D341Med (cell line): ENCODE data around the gene ATOH7.
"Not testable (repeated sequence)": the region's sequence is repeated elsewhere in the genome, so short reads cannot be mapped to it uniquely, and the experiment has no call there.

Experiments used
- DNase-seq: peaks from one replicate; pipeline ENCODE4 v3.0.0; 2012; ENCODE audit warnings: low spot score

Gene ATOH7

DNA sequence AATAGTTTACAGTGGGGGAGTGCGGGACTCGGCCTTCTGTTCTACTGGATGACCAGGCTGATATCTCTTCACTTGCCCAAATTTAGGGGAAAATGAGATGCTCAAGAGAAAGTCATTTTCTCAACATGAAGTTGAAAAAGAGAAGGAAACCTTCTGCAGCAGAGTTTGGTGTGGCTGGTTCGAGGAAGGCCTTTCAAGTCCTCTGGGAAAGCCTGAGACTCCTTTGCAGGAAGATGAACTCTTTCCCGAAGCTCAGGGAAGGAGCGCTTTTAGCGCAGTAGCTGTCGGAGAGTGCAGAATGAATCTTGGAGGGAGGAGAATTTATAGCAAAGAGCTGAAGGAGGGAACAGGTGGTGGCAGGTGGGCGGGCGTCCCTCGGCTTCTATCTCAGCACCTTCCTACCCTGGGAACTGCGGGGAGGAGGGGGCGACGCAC is at the start of gene ATOH7:
Gene ATOH7 (minus strand): TSS at position 297 of the 435 bp plus-strand sequence. CDS start 436 bp downstream, outside the sequence.
- no peak for DNase-seq

DNA sequence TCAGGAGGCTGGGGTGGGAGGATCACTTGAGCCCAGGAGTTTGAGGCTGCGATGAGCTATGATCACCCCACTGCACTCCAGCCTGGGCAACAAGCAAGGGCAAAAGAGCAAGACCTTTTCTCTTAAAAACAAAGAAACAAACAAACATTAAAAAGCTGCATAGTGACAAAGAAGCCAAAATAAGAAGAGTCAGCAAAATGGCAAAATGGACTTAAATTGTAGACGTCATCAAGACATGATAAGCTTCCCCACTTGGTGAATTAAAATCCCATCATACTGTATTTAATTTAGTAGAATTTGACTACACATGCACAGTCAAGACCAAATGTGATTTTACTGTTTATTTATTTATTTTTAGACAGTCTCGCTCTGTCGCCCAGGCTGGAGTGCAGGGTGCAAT is 48.8 kb upstream of the ATOH7 start:
- no peak for DNase-seq

DNA sequence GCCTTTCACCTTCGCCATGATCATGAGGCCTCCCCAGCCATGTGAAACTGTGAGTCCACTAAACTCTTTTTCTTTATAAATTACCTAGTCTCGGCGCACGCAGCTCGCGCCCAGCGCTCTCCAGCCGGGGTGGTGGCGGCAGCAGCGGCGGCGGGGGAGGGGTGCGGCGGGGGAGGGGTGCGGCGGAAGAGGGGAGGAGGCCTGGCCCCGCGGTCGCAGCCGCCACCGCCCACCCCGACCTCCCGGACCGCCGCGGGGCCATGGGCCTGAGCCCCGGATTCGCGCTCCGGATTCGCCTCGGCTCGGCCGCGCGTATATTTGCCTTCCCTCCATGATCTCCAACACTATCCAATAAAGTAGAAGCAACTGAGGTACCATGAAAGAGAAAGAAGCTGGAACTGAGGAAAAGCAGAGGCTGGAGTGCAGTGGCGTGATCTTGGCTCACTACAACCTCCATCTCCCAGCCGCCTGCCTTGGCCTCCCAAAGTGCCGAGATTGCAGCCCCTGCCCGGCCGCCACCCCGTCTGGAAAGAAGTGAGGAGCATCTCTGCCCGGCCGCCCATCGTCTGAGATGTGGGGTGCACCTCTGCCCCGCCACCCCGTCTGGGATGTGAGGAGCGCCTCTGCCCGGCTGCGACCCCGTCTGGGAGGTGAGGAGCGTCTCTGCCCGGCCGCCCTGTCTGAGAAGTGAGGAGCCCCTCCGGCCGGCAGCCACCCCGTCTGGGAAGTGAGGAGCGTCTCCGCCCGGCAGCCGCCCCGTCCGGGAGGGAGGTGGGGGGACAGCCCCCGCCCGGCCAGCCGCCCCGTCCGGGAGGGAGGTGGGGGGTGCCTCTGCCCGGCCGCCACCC is 47.2 kb upstream of the ATOH7 start:
- not testable (repeated sequence) for DNase-seq

- DNase-seq = not testable (repeated sequence)
Observed at GRCh38 chr10:68277814-68278213, 45.9 kb upstream of the ATOH7 start.

DNA sequence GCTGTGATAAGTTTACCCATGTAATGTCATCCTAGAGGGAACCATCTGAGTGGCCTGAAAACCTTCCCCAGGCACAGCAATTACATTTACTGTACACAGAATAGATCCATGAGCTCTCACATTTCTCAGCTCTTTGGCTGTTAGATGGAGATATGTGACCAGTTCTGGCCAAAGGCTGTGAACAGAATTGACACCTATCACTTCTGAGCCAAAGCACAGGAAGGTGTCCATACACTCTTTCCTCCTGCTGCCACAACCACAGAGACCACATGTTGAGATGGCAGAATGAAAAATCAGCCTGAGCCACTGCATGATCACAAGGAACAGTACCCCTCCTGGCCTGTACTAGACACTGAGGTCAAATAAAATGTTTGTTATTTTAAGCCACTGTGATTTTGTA is 44.3 kb upstream of the ATOH7 start:
- DNase-seq = no peak

DNA sequence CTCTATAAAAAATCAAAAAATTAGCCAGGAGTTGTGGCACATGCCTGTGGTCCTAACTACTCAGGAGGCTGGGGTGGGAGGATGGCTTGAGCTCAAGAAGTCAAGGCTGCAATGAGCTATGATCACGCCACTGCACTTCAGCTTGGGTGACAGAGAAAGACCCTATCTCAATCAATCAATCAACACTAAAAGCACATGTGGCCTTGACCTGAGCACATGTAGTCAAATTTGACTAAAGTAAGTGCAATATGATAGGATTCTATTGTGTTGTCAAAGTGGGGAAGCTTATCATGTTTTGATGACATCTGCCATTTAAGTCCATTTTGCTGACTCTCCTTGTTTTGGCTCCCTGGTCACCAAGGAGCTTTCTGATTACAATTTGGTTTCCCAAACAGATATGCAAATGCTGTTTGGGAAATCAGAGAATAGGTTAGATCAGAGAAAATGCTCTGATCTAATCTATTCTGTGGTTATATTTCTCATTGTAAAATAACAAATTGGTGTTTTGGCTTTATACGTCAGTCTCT is 43.8 kb upstream of the ATOH7 start:
- no peak for DNase-seq

- no peak for DNase-seq
Observed at GRCh38 chr10:68272833-68273232, 40.9 kb upstream of the ATOH7 start.

DNA sequence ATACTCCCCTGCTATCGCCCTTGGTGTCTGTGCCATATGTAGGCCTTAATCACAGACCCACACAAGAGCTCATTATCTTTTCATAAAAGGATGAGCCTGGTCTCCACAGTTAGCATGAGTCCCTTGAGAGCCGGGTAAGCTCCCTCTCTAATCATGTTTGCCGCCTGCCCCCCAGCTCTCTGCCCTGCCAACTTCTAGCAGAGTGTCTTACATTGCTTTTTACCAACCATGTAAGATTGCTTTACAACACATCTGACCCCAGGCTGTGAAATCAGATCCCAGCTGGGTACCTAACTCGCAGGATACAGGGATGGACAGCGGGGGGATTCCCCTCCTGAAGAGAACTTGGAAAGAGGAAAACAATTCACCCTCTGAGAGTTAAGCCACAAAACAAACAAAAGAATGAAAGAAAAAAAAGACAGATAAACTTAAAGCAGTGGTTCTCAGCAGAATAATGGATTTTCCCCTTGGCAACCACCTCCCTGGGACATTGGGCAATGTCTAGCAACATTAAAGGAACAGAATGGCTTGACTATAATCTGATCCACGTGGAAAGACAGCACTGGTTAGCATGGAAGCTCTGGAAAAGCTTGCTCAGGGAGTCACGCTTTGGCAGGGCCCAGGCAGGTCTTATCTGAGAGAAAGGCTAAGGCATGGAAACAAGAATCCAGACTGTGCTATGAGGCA is 39.4 kb upstream of the ATOH7 start:
- DNase-seq = peak; percentile 72

DNA sequence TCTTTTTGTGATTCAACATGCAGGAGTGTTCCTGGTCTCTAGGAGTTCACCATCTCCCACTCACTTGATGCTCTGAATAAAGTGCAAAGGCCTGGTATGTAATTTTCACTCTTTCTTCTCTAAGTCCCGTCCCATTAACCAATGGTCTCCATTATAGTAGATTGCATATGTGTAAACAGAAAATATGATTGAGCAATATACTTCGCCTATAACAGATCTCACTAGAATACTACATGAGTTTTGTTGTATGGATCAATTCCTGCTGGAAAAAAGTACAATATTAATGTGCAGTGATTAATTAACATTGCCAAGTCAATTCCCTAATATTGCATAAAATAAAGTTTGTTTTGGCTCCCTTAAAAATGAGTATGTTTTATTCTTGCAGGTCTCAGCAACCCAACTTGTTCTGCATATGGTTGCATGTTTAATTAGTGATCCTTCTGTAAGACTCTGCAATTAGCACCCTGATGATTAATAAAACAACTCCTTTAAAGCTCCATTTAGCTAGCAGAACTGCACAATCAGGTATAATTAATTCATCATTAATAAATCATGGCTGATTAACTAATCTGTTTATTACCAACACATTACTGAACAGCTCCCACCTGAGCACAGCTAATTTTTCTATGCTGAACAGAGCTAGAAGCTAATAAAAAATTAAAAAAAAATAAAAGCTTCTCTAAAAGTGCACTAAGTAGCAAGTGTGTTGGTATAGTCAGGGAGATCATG is 37.8 kb upstream of the ATOH7 start:
- no peak for DNase-seq

DNA sequence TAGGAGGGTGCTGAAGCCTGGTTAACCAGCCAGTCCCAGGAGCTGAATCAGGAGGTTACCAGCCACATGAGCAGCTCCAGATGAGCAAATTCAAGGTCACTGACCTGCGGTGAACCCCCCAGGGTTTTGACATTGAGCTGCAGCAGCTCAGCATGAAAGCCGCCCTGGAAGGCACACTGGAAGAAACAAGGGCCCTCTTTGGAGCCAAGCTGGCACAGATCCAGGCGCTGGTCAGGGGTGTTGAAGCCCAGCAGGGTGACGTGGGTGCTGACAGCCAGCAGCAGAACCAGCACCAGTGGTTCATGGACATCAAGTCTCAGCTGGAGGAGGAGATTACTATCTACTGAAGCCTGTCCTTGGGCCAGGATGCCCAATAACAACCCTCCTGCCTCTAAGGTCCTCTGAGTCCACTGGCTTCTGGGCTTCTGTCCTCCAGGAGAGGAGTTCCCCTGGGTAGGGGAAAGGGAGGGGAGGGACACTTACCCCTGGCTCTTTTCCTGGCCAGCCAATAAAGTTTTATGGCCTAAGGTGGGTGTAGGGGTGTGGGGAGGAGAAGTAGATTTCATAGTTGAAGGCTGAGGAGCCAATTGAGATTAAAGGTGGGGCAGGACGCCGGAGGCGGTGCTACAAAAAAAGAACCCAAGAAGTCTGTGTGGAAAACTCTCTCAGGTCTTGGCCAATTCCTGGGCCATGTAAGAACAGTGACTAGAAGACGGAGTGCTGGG is 29.4 kb upstream of the ATOH7 start:
- DNase-seq = no peak

- no peak for DNase-seq
Observed at GRCh38 chr10:68253346-68253745, 21.4 kb upstream of the ATOH7 start.

DNA sequence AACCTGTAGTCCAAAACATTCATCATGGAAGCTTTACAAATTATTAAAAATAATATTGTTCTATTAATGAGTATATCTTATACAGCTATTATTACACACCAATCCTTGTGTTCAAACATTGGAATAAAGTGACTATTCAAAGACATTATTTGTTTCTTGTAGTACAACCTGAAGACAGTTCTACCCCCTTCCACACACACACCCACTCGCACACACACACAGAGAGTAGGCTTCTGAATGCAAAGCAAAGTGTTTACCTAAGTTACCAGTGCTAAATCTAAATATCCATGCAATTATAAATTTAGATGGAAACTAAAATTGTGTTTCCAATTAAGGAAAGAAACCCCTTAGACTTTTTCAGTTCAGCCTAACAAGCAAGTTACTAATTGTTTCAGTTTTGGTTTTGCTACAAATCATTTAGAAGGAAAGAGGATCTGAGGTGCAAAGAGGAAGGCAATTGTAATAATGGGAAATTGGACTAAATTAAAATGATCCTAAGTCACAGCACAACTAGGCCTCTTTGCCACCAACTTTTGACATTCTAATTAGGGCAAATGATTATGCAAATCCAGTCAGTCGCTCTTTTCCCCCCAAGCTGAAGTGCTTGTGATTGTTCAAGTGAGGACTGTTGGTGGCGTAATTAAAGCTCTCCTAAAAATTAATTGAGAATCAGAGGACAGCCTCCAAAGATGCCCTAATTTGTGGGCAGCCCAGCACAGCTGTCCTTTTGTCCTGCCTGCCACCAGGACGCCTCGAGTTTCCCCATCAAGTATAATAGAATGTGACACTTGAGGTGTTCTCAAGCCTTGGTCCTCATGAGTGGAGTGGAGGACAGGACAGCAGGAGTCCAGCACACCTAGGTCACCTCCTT is 19.9 kb upstream of the ATOH7 start:
- no peak for DNase-seq

DNA sequence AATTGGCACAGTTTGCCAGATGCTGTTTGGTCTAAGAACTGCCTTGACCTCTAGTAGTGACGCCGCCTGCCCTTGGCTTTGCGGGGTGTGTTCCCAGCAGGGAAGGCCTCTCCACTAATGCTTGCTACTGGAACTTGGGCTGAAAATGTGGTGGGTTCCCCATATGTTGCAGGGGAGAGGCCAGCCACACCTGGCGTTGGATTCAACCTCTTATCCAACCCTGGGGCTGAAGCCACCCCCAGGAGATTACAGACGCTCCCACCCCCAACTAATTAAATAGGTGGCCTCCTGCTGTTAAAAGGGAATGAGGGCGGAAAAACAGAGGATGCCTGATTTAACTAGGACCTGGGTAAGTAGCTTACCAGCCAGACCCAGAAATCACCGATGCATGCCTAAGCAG is 19.2 kb upstream of the ATOH7 start:
- DNase-seq = peak; percentile 65

GRCh38 chr10:68249297-68249696 is 17.4 kb upstream of the ATOH7 start:
- DNase-seq = no peak

- no peak for DNase-seq
Observed at GRCh38 chr10:68247931-68248330, 16.0 kb upstream of the ATOH7 start.

- not testable (repeated sequence) for DNase-seq
Observed at GRCh38 chr10:68246397-68246796, 14.5 kb upstream of the ATOH7 start.

- no peak for DNase-seq
Observed at GRCh38 chr10:68242051-68242450, 10.1 kb upstream of the ATOH7 start.

- no peak for DNase-seq
Observed at GRCh38 chr10:68239596-68240150, 7.8 kb upstream of the ATOH7 start.

GRCh38 chr10:68239069-68239468 is 7.2 kb upstream of the ATOH7 start:
- DNase-seq = no peak

DNA sequence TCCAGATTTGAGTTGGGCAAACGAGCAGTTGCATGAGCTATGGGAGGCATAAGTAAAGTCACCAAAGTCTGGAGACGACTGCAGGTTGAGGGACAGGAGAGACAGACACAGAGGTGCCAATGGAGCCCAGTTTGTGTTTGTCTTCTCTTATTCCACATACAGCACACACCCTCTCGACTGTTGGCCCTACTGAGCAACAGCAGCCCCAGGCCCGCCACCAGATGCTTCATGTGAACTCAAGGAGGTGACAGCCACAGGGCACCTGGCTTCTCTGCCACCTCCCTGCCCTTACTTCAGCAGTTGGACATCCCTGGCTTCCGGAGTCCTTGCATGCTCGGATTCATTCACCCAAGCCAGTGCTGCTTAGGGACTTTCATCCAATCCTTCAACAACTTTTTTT is 6.5 kb upstream of the ATOH7 start:
- no peak for DNase-seq
